HFF-Myc (cell line): Measurements from ENCODE around the gene KCNJ4.

ENCODE experiments used
- DNase-seq: peaks from one replicate; pipeline ENCODE4 v3.0.0-alpha.2; 2011; ENCODE audit warnings: low read depth; ENCODE audit errors: extremely low read depth
- H3K4me3 ChIP-seq: replicated peaks from 2 replicates; pipeline ENCODE4 v1.5.1; 2011; ENCODE audit warnings: low read depth, mild to moderate bottlenecking, control low read depth, low read length
- TF ChIP-seq, protein P1 (sequence below): IDR thresholded peaks from 2 replicates; pipeline ENCODE4 v1.5.1; 2012; ENCODE audit warnings: mild to moderate bottlenecking, low read depth, low read length, control low read depth; ENCODE audit errors: missing control alignments

Gene KCNJ4

GRCh38 chr22:38440747-38441350, 14.2 kb downstream of the KCNJ4 start:
- H3K4me3 ChIP-seq: no peak overlapping the region
- DNase-seq: no peak
- TF ChIP-seq, protein P1, sequence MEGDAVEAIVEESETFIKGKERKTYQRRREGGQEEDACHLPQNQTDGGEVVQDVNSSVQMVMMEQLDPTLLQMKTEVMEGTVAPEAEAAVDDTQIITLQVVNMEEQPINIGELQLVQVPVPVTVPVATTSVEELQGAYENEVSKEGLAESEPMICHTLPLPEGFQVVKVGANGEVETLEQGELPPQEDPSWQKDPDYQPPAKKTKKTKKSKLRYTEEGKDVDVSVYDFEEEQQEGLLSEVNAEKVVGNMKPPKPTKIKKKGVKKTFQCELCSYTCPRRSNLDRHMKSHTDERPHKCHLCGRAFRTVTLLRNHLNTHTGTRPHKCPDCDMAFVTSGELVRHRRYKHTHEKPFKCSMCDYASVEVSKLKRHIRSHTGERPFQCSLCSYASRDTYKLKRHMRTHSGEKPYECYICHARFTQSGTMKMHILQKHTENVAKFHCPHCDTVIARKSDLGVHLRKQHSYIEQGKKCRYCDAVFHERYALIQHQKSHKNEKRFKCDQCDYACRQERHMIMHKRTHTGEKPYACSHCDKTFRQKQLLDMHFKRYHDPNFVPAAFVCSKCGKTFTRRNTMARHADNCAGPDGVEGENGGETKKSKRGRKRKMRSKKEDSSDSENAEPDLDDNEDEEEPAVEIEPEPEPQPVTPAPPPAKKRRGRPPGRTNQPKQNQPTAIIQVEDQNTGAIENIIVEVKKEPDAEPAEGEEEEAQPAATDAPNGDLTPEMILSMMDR: no peak

- TF ChIP-seq, protein P1: no peak
- no peak overlapping the region for H3K4me3 ChIP-seq
- no peak for DNase-seq
Observed at GRCh38 chr22:38437416-38437815, 17.6 kb downstream of the KCNJ4 start.

GRCh38 chr22:38436629-38437395, 18.2 kb downstream of the KCNJ4 start:
- no peak for DNase-seq
- no peak overlapping the region for H3K4me3 ChIP-seq
- TF ChIP-seq, protein P1: no peak

DNA sequence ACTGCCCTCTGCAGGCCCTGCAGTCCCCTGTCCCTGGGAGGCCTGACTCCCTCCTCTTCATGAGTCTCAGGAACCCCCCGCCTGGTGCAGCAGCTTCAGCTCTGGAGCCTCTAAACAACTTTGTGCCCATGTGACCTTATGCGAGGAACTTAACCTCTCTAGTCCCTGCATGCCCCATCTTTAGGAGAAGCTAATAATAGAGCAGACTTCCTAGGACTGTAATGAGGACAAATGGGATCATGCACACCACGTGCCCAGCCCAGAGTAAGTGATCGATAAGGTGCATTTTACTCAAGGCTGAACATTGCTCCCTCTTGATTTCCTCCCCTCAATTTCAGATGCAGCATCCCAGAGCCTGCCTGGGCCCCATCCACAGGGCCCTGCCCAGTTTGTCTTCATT, 19.0 kb downstream of the KCNJ4 start:
- no peak overlapping the region for H3K4me3 ChIP-seq
- no peak for DNase-seq
- TF ChIP-seq, protein P1: no peak

GRCh38 chr22:38435010-38435409, 20.0 kb downstream of the KCNJ4 start:
- TF ChIP-seq, protein P1: peak; percentile 14

GRCh38 chr22:38433871-38434270, 21.1 kb downstream of the KCNJ4 start:
- TF ChIP-seq, protein P1: no peak
- DNase-seq: no peak
- H3K4me3 ChIP-seq: no peak overlapping the region

More at GRCh38 chr22:38435010-38435409, 20.0 kb downstream of the KCNJ4 start:
- no peak overlapping the region for H3K4me3 ChIP-seq
- no peak for DNase-seq

- TF ChIP-seq, protein P1: no peak
Observed at GRCh38 chr22:38432264-38432663, 22.7 kb downstream of the KCNJ4 start.

More at GRCh38 chr22:38432264-38432663, 22.7 kb downstream of the KCNJ4 start:
- H3K4me3 ChIP-seq: no peak overlapping the region
- DNase-seq: no peak
